Measurements from ENCODE around the gene F5.
A peak's percentile ranks its signal among the peaks of the same experiment; 100 is the strongest.

The F5 gene

DNA sequence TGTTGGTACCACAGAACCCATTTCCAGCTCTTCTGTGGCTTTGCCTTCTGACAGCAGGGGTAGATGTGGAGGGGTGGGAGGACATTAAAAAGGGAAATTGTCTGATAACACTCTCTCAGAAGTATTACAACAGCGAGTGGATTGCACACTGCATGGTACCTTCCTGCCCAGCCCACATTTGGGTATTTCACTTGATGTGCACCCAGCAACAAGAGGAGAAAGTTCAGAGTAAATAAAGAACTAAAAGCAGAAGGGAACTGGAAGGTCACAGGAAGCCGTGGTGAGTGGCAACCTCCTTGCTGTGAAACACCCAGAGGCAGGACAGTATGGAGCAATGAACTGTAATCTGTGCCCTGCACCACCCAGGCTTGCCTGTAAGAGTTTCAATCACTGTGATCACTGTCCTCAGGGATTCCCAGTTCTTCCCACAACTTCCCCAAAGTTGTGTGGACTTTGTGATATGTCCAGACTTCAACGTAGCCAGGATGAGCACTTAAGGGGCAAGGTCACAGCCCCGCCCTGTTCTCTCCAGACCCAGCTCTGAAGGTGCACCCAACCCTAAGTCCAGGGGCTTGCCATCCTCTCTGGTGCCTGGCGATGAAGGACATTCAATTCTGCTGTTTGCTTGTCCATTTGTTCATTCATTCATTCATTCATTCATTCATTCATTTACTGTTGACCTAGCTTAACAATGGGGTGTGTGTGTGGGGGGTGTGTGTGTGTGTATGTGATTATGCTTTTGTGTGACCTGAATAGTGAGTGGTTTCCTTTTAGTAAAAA, 18.7 kb upstream of the F5 start:
- peak overlapping the region; percentile 53 for H3K27ac Mint-ChIP-seq
- no peaks in the 10 kb centered on the region for H3K27me3 Mint-ChIP-seq (ENCODE audit: low read depth)
- H3K9me3 Mint-ChIP-seq, result peaks cover 4% of the 10 kb centered on the region
- H3K4me3 Mint-ChIP-seq, result peak overlapping the region; percentile 41
- H3K4me1 Mint-ChIP-seq (ENCODE audit: low read depth), result peaks cover 46% of the 10 kb centered on the region
- peaks cover 5% of the 10 kb centered on the region for H3K36me3 Mint-ChIP-seq (ENCODE audit: low read depth)

DNA sequence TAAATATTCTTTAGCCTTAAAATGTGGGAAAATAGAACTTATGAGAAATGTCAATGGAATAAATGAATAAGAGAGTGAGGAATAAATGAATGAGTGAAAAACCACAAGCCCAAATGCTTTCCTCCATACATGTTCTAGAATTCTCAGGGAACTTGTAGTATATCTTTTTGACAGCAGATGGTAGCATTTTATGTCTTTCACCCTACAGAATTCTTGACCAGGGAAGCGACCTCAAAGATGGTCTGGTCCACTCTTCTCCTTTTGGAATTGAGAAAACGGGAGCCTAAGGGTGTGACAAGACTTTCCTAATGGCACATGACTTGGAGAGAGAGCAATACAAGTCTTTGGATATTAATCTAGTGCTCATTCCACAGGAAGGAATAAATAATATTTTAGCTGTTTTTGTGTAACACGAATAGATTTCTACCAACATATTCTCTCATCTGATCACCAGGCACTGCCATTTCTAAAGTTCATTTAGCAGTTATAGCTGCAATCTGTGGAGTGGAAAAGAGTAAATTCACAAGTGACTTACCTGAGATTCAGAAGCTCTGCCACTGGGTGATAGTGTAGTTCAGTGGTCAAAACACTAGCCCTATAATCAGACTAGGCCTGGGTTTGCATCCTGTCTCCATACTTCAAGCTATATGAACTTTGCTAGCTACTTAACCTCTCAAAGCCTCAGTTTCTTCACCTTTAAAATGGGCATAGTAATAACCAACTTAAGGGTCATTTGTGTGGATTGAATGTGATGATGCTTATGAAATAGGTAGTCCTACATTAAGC, 15.0 kb upstream of the F5 start:
- Mint-ChIP-seq H3K9me3 (peaks cover 4% of the 10 kb centered on the region), H3K36me3 (ENCODE audit: low read depth) (peaks cover 5% of the 10 kb centered on the region), H3K27me3 (ENCODE audit: low read depth) (no peaks in the 10 kb centered on the region), H3K4me1 (ENCODE audit: low read depth) (peaks cover 42% of the 10 kb centered on the region), H3K27ac (no peak overlapping the region), H3K4me3 (no peak overlapping the region)

DNA sequence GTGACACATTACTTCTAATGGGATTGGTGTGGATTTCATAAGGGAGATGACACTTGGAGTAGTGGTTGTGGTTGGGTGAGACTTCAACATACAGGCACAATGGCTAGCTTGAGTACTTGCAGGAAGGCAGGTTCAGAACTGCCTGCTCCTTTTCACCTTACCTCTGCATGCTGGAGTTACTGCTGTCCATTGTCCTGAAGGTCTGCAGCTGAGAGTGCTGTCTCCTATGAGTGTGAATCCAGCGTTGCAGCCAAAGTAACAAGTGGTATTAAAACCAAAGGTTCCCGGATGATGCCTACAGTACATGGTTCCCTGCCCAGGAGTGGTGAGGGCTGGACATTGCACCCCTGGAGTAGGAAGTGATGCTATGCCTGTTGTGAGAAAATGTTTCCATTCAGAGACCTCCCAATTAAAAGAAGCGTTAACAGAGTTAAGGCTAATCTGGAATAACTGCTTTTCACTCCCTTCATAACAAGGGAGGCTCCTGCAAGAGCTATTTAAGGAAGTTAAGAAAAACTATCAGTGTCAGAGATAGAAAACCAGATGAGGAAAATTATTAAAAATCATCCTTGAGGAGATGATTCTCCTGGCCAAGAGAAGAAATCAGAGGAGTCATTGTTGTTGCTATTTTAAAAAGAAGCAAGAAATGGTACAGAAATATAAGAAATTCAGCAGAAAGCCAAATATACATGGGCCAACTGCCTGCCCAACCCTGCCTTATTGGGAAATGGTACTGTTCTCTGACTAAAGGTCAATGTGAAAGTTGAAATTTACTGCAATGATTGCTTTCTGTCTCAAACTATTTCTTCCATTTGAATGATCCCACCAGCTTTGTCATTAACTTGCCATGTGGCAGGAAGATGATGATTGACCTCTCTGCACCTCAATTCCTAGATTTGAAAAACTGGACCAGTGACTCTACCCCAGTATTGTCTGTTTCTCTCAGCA, 9.8 kb upstream of the F5 start:
- no peak overlapping the region for H3K4me3 Mint-ChIP-seq
- no peaks in the 10 kb centered on the region for H3K36me3 Mint-ChIP-seq (ENCODE audit: low read depth)
- peaks cover 33% of the 10 kb centered on the region for H3K4me1 Mint-ChIP-seq (ENCODE audit: low read depth)
- H3K9me3 Mint-ChIP-seq, result no peaks in the 10 kb centered on the region
- no peak overlapping the region for H3K27ac Mint-ChIP-seq
- peaks cover 5% of the 10 kb centered on the region for H3K27me3 Mint-ChIP-seq (ENCODE audit: low read depth)

DNA sequence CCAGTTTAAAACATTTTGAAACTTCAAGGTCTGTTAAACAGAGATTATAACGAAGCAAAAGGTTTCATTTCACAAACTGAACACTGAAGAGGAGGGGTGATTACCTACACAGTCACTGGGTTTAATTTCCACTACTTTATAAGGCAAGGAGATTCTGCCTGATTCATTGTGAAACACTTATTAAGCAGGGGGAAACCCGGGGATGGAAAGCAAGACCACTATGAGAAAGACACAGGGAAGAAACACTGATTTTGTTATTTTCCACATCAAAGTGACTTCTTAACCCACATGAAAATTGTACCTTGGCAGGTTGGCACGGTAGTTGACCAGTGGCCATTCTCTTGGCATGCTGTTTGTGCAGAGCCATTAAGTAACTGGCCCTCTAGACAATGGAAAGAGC, 8.1 kb upstream of the F5 start:
- Mint-ChIP-seq H3K9me3 (no peaks in the 10 kb centered on the region), H3K4me1 (ENCODE audit: low read depth) (peaks cover 30% of the 10 kb centered on the region), H3K36me3 (ENCODE audit: low read depth) (no peaks in the 10 kb centered on the region), H3K27me3 (ENCODE audit: low read depth) (peaks cover 5% of the 10 kb centered on the region), H3K4me3 (peak overlapping the region; percentile 23), H3K27ac (peak overlapping the region; percentile 12)

DNA sequence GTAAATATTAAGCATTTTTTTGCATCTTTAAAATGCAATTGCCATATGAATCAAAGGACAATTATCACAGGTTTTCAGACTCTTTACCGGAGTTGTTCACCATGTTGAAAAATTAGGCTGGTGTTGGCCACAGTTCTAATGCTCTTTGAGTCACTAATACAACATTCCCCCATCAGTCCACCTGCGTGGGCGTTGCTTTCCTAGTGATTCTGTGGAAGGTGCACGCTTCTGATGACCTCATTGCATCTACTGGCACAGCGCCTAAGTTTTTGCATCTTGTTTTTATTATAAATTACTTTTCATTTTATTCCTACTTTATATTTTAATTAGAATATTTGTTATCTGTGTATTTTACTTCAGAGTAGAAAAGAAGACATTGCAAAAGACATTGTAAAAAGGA, 4.7 kb upstream of the F5 start:
- Mint-ChIP-seq H3K4me3 (no peak overlapping the region), H3K9me3 (no peaks in the 10 kb centered on the region), H3K27me3 (ENCODE audit: low read depth) (peaks cover 4% of the 10 kb centered on the region), H3K4me1 (ENCODE audit: low read depth) (peaks cover 53% of the 10 kb centered on the region), H3K27ac (no peak overlapping the region), H3K36me3 (ENCODE audit: low read depth) (no peaks in the 10 kb centered on the region)

DNA sequence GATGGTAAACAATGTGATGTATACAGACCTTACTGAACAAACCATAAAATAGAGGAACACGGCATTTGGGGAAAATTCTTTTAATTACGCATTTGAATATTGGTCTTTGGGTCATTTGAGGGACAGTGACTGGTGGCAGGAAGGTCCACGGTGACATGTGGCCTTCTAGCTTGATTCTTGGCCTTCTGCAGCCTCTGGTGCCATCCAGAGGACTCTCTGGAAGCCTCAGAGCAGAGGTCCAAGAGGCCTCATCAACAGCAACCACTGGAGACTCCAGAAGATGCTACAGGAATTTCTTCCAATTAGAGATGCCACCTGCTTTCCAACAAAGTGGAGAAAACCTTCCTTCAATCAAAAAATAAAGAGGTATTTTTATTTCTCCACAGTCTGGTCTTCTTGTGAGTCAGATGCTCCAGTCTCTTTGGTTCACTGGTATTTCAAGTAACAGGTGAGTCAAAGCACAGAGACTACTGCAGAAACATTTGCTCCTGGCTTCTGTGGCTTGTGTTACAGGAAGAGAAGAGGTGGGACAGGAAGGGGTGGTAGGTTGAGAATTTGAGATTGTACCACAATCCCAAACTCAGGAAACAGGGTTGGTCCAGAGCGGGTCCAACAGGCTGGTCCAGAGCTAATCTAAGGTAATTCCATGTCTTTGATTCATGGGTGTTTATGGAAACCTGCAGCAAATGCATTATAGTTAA, 2.7 kb upstream of the F5 start:
- H3K27ac Mint-ChIP-seq, result peak overlapping the region; percentile 49
- peaks cover 53% of the 10 kb centered on the region for H3K4me1 Mint-ChIP-seq (ENCODE audit: low read depth)
- peak overlapping the region; percentile 43 for H3K4me3 Mint-ChIP-seq
- H3K36me3 Mint-ChIP-seq (ENCODE audit: low read depth), result no peaks in the 10 kb centered on the region
- H3K9me3 Mint-ChIP-seq, result no peaks in the 10 kb centered on the region
- no peaks in the 10 kb centered on the region for H3K27me3 Mint-ChIP-seq (ENCODE audit: low read depth)

DNA sequence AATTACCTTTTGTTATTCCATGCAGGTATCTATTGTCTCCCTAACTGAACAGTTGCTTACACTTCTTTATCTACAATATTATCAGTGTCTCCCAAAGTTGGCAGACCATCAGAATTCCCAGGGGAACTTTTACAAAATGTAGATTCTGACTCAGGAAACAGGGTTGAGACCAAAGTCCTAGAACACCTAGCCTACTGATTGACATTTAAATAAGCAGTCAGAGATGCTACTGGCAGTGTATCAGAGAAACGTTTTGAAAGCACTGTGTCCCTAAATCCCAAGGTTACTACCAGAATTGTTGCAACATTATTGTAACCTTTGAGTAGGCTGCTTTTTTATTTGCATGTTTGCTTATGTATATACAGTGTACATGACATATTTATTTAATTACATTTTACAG, 1.8 kb upstream of the F5 start:
- Mint-ChIP-seq H3K4me1 (ENCODE audit: low read depth) (peaks cover 52% of the 10 kb centered on the region), H3K36me3 (ENCODE audit: low read depth) (no peaks in the 10 kb centered on the region), H3K27me3 (ENCODE audit: low read depth) (no peaks in the 10 kb centered on the region), H3K9me3 (no peaks in the 10 kb centered on the region), H3K4me3 (no peak overlapping the region), H3K27ac (peak overlapping the region; percentile 41)

DNA sequence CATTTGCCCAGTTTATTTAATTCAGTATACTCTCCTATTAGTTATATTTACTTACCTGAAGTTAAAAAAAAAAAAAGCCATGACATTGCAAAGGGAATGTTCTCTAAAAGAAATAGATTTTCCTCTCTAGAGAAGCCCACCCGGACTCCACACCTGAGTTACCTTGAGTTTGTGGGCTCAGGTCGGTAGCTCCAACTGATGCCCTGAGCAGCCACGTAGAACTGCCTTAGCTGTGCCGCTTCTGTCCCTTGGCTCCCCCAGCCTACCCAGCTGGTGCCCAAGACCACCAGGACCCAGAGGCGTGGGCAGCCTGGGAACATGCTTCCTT, 250 bp downstream of the F5 start:
- H3K4me1 Mint-ChIP-seq (ENCODE audit: low read depth), result peaks cover 48% of the 10 kb centered on the region
- H3K27me3 Mint-ChIP-seq (ENCODE audit: low read depth), result no peaks in the 10 kb centered on the region
- peak overlapping the region; percentile 78 for H3K27ac Mint-ChIP-seq
- no peaks in the 10 kb centered on the region for H3K36me3 Mint-ChIP-seq (ENCODE audit: low read depth)
- H3K9me3 Mint-ChIP-seq, result no peaks in the 10 kb centered on the region
- peak overlapping the region; percentile 88 for H3K4me3 Mint-ChIP-seq

DNA sequence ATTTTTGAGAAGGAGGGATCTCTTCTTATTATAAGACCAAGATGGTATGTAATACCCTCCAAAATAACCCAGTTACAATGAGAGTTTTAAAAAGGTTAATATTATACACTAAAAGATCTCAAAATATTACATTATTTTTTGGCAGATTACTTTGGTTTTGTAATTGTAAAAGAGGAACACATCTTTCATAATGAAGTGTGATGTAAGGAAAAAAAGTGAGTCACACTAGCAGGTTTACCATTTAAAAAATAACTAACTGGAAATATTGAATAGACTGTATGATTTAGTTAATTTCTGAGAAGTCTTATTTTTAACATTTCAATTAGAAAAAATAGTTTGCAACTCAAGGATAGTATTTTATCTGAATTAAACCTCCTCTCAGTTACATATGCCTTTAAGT, 1.1 kb downstream of the F5 start:
- Mint-ChIP-seq H3K27ac (peak overlapping the region; percentile 70), H3K27me3 (ENCODE audit: low read depth) (no peaks in the 10 kb centered on the region), H3K9me3 (no peaks in the 10 kb centered on the region), H3K36me3 (ENCODE audit: low read depth) (no peaks in the 10 kb centered on the region), H3K4me1 (ENCODE audit: low read depth) (peaks cover 48% of the 10 kb centered on the region), H3K4me3 (peak overlapping the region; percentile 88)

DNA sequence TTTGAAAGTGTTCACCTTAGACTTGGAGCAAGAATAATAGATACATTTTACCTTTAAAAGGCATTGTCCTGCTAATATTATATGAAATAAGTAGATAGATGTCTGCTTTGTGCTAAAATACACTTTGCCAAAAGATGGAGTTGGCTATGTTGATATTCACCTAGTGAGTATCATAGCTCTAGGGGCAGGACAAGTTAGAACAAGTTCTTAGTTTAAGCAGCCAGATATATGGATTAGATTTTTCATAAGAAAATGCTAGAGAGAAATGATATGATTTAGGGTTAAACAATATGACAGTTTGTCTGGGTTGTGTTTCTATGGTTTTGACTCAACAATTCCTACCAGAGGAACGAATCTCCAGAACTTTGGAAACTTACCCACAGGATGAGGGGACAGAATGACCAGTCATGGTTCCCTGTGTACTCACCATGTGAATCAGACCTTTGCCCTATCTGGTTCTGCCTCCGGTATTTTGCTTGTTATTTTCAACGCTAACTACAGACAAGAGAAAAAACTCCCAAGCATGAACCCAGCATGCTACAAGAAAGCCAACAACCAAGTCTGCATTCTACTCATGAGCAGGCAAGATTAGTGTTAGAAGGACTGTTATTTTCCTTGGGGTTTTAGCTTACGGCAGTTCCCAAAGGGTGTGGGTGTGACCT, 1.7 kb downstream of the F5 start:
- H3K4me3 Mint-ChIP-seq, result peak overlapping the region; percentile 88
- peak overlapping the region; percentile 64 for H3K27ac Mint-ChIP-seq
- H3K36me3 Mint-ChIP-seq (ENCODE audit: low read depth), result no peaks in the 10 kb centered on the region
- H3K27me3 Mint-ChIP-seq (ENCODE audit: low read depth), result no peaks in the 10 kb centered on the region
- H3K4me1 Mint-ChIP-seq (ENCODE audit: low read depth), result peaks cover 48% of the 10 kb centered on the region
- H3K9me3 Mint-ChIP-seq, result no peaks in the 10 kb centered on the region

DNA sequence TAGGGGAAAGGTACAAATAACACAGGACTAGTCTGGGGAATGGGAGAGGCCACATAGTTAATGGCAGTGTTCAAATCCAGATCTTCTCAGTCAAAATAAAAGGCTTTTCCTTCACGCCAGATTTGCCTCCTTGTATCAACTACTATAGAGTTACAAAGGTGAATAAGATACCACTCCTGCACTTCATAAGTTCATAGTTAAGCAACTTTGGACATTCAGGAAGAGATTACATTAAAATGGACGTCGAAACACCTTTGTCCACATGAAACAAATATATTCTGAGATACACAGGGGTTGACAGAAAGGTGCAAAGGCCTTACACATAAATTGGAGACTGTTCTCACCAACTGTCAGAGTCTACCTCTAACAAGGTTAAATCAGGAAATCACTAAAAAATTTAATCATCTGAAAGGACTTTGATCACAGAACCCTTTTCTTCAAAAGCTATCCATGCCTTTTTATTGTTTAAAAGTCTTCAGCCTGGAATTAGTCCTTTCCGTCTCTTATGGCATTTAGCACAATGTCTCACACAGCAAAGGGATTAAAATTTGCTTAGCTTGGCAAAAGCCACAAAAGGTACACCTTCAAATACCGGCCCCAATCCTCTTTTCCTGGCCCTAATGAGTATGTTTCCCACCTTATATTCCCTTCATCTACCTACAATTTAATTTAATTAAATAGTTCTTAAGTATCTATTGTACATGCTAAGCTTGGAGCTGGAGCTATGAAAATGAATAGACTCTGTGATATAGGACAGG, 8.1 kb downstream of the F5 start:
- Mint-ChIP-seq H3K4me1 (ENCODE audit: low read depth) (peaks cover 5% of the 10 kb centered on the region), H3K4me3 (no peak overlapping the region), H3K9me3 (no peaks in the 10 kb centered on the region), H3K36me3 (ENCODE audit: low read depth) (peaks cover 13% of the 10 kb centered on the region), H3K27me3 (ENCODE audit: low read depth) (no peaks in the 10 kb centered on the region), H3K27ac (no peak overlapping the region)

DNA sequence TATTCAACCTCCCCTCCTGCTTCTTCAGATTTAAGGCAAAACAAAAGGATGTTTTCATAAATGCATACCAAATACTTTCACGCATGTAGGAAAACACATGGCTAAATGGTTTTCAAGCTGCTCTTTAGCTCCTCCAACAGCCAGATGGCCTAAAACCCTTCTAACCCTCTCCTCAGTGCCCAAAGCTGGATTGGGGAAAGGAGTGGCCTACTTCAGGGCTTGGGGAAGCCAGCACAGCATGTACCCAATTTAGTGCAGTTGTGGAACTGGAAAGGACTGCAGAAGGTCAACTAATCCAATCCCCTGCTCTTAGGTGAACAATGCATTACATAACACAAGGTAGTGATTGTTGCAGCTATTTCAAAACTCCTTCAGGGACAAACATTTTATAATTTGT, 9.3 kb downstream of the F5 start:
- Mint-ChIP-seq H3K27ac (no peak overlapping the region), H3K4me3 (no peak overlapping the region), H3K36me3 (ENCODE audit: low read depth) (peaks cover 18% of the 10 kb centered on the region), H3K27me3 (ENCODE audit: low read depth) (no peaks in the 10 kb centered on the region), H3K9me3 (no peaks in the 10 kb centered on the region), H3K4me1 (ENCODE audit: low read depth) (peaks cover 4% of the 10 kb centered on the region)

DNA sequence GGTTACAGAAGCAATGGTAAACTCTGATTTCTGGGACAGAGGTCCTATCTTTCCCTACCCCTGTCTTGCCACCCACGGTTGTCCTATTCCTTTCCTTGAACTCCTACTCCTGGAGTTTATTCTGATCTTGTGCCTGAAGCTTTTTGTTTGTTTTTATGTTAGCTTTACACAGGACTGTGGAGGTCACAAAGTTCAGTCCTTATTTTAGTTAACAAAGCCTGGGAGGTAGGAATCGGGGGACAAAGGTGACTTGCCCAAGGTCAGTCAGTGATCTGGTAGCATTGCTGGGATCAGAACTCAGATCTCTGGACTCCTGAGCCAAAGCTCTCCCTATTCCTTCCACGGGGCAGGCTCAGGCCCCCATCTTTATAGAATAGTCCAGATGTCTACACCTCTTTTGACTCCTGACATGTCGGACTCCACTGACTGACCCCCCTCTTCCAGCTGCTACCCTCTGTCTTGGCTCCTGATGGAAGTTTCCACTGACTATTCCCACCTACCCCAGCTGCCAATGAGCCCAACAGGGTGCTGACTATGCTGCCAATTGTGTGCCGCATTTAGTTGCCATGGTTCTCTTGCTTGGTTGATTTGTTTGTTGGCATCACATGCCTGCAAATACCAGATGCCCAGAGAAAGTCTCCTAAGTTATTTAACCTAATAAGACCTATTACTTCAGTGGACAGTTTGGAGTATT, 9.9 kb downstream of the F5 start:
- no peaks in the 10 kb centered on the region for H3K27me3 Mint-ChIP-seq (ENCODE audit: low read depth)
- H3K36me3 Mint-ChIP-seq (ENCODE audit: low read depth), result peaks cover 18% of the 10 kb centered on the region
- H3K9me3 Mint-ChIP-seq, result no peaks in the 10 kb centered on the region
- H3K4me1 Mint-ChIP-seq (ENCODE audit: low read depth), result peaks cover 4% of the 10 kb centered on the region
- no peak overlapping the region for H3K27ac Mint-ChIP-seq
- no peak overlapping the region for H3K4me3 Mint-ChIP-seq
